ENCODE results near the gene RNU11. TPM values are rescaled to one million over a fixed set of nuclear protein-coding genes. Genes with fewer than 3 reads are reported as not detected.

Gene RNU11
- total RNA-seq = not detected

- Histone ChIP-seq H3K27ac (peak within 1 kb of the TSS; percentile 85 to 90), H3K9me3 (no peaks in the 10 kb centered on the region), H3K27me3 (replicated peaks; ENCODE audit: insufficient read depth) (no peaks in the 10 kb centered on the region), H3K4me3 (peak within 1 kb of the TSS; percentile 28 to 36), H3K36me3 (no peaks in the 10 kb centered on the region), H3K4me1 (replicated peaks) (no peaks in the 10 kb centered on the region)
- 4% methylated on average over 28 of the region's 28 CpGs for WGBS
- TF ChIP-seq POLR2AphosphoS5 (IDR thresholded peaks at IDR 0.05) = peak; percentile 98
- peak in 2 of 4 experiments; percentile 8 to 10 for TF ChIP-seq CTCF (IDR thresholded peaks at IDR 0.05)
- TF ChIP-seq POLR2A (IDR thresholded peaks at IDR 0.05) = peak; percentile 96
- peak; percentile 80 for DNase-seq (ENCODE audit: low spot score)
- intact Hi-C loops (cut with DNase I) = loop anchor here (10.0 kb wide), 1 partner anchor 64 kb away; no protein-coding TSS in a partner anchor
Observed at GRCh38 chr1:28648474-28649198, at the start of gene RNU11. Gene RNU11, plus strand, starts transcription at chr1:28648600.

- Histone ChIP-seq H3K36me3 (peaks cover 0 to 4% of the 10 kb centered on the region in 2 donors), H3K27me3 (replicated peaks; ENCODE audit: insufficient read depth) (no peaks in the 10 kb centered on the region), H3K4me1 (replicated peaks) (no peaks in the 10 kb centered on the region), H3K4me3 (no peak overlapping the region), H3K9me3 (no peaks in the 10 kb centered on the region), H3K27ac (no peak overlapping the region)
- intact Hi-C loops (cut with DNase I) = loop anchor here (2.0 to 10.0 kb wide), 4 partner anchors 83 to 347 kb away; partner anchors contain the start of gene SESN2
- no peak for DNase-seq (ENCODE audit: low spot score)
- TF ChIP-seq CTCF (IDR thresholded peaks at IDR 0.05) = no peak
- no peak for TF ChIP-seq POLR2AphosphoS5 (IDR thresholded peaks at IDR 0.05)
- TF ChIP-seq POLR2A (IDR thresholded peaks at IDR 0.05) = no peak
- 67% methylated on average over 3 of the region's 3 CpGs for WGBS
Observed at GRCh38 chr1:28601696-28602095, 46.7 kb upstream of the RNU11 start.

- peak; percentile 51 for DNase-seq (ENCODE audit: low spot score)
Observed at GRCh38 chr1:28602536-28603439, 45.6 kb upstream of the RNU11 start.

GRCh38 chr1:28604411-28604810, 44.0 kb upstream of the RNU11 start:
- intact Hi-C loops (cut with DNase I) = loop anchor here (5.0 to 10.0 kb wide), 3 partner anchors 197 to 350 kb away; partner anchors contain the start of gene SESN2
- DNase-seq (ENCODE audit: low spot score) = no peak
- H3K36me3 ChIP-seq = peaks cover 0 to 4% of the 10 kb centered on the region in 2 donors
- H3K27ac ChIP-seq = no peak overlapping the region
- no peaks in the 10 kb centered on the region for H3K4me1 ChIP-seq (replicated peaks)
- H3K4me3 ChIP-seq = no peak overlapping the region
- WGBS = 90% methylated on average over 5 of the region's 5 CpGs
- H3K9me3 ChIP-seq = no peaks in the 10 kb centered on the region
- TF ChIP-seq POLR2A (IDR thresholded peaks at IDR 0.05) (no peak), POLR2AphosphoS5 (IDR thresholded peaks at IDR 0.05) (no peak), CTCF (IDR thresholded peaks at IDR 0.05) (no peak)
- no peaks in the 10 kb centered on the region for H3K27me3 ChIP-seq (replicated peaks; ENCODE audit: insufficient read depth)

More at GRCh38 chr1:28602536-28603439, 45.6 kb upstream of the RNU11 start:
- intact Hi-C loops (cut with DNase I) = loop anchor here (2.0 to 10.0 kb wide), 4 partner anchors 84 to 348 kb away; partner anchors contain the start of gene SESN2
- TF ChIP-seq CTCF (IDR thresholded peaks at IDR 0.05) (peak in 3 of 4 experiments; percentile 59 to 77 (median 69)), POLR2A (IDR thresholded peaks at IDR 0.05) (no peak), POLR2AphosphoS5 (IDR thresholded peaks at IDR 0.05) (peak; percentile 34)
- 60% methylated on average over 15 of the region's 15 CpGs for WGBS
- no peak overlapping the region for H3K4me3 ChIP-seq
- no peaks in the 10 kb centered on the region for H3K27me3 ChIP-seq (replicated peaks; ENCODE audit: insufficient read depth)
- H3K36me3 ChIP-seq = peaks cover 0 to 4% of the 10 kb centered on the region in 2 donors
- no peak overlapping the region for H3K27ac ChIP-seq
- H3K9me3 ChIP-seq = no peaks in the 10 kb centered on the region
- no peaks in the 10 kb centered on the region for H3K4me1 ChIP-seq (replicated peaks)

Measured in prostate gland (tissue), 2 donors.